ENCODE data around the gene PDE1C. TPM values are rescaled to one million over a fixed set of nuclear protein-coding genes. Genes with fewer than 3 reads are reported as not detected.
A peak's percentile ranks its signal among the peaks of the same experiment; 100 is the strongest.
"Not testable (repeated sequence)": the region's sequence is repeated elsewhere in the genome, so short reads cannot be mapped to it uniquely, and the experiment has no call there.

The PDE1C gene
- total RNA-seq, 1 donor from 2014 or later = 19.2 TPM

- FAIRE-seq (no peak), DNase-seq (ENCODE audit: low spot score in 2 of 2) (no peak)
These were observed 197.4 kb downstream of the PDE1C start for GRCh38 chr7:31872545-31873370.

GRCh38 chr7:31864646-31865045 is 205.6 kb downstream of the PDE1C start:
- DNase-seq (ENCODE audit: low spot score in 2 of 2) (no peak), FAIRE-seq (no peak)

DNA sequence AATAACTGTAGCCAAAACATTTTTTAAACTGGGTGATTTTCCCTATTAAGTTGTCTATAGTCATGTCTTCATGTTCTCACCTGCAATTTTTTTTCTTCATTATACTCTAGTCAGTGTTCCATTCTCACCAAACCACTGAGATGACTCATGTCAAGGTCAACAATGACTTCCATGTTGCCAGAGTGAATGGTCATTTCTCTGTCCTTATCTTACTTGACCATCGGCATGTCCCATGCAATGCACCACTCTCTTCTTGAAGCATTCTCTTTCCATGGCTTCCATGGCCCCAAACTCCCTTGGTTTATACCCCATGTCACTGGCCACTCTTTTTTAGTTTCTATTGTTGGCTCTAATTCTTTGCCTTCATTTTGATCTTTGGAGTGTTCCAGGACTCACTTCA is 209.3 kb downstream of the PDE1C start:
- FAIRE-seq = no peak
- DNase-seq (ENCODE audit: low spot score in 2 of 2) = no peak

DNA sequence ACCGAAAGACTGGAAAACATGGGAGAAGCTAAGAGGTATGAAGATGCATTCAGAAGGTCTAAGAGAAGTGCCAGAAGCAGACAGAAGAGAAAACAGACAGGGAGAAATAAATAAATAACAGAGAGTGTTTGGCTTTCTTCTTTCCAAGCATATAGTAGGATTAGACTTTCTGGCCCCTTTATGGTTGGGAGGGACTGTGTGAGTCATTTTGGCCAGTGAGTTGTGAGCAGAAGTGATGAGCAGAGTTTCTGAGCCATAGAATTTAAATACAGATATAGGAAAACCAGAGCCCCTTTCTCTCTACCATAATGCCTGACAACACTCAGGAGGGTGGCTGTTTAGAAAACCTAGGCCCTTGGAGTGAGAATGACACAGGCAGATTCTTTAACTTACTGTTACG is 212.2 kb downstream of the PDE1C start:
- no peak for DNase-seq (ENCODE audit: low spot score in 2 of 2)
- FAIRE-seq = no peak

DNA sequence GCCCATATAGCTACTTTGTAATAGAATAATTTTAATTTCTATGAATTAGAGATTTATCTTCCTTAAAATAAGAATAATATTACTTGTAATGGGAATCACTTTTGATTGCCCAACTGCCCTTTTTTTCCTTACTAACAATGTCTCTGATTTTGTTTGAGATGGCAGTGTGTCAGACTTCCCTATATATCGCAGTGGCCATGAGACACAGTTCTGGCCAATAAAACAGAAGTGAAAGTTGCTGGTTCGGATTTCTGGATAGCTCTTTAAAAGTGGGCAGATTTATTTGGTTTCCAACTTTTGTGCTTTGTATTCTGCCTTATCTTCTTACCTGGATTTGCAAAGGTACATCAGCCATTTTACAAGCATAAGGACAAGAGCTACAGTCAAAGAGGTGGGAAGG is 213.0 kb downstream of the PDE1C start:
- DNase-seq (ENCODE audit: low spot score in 2 of 2) (no peak), FAIRE-seq (no peak)

GRCh38 chr7:31856337-31856736 is 213.9 kb downstream of the PDE1C start:
- FAIRE-seq (no peak), DNase-seq (ENCODE audit: low spot score in 2 of 2) (no peak)

- FAIRE-seq = peak; percentile 97
- DNase-seq (ENCODE audit: low spot score in 2 of 2) = no peak
These were observed 214.7 kb downstream of the PDE1C start for GRCh38 chr7:31855530-31855929.

GRCh38 chr7:31853380-31853779 is 216.8 kb downstream of the PDE1C start:
- DNase-seq (ENCODE audit: low spot score in 2 of 2) = no peak
- FAIRE-seq = no peak

- FAIRE-seq = no peak
- DNase-seq (ENCODE audit: low spot score in 2 of 2) = no peak
These were observed 217.7 kb downstream of the PDE1C start for GRCh38 chr7:31852462-31852861.

- FAIRE-seq = no peak
- no peak for DNase-seq (ENCODE audit: low spot score in 2 of 2)
These were observed 219.1 kb downstream of the PDE1C start for GRCh38 chr7:31851119-31851518.

DNA sequence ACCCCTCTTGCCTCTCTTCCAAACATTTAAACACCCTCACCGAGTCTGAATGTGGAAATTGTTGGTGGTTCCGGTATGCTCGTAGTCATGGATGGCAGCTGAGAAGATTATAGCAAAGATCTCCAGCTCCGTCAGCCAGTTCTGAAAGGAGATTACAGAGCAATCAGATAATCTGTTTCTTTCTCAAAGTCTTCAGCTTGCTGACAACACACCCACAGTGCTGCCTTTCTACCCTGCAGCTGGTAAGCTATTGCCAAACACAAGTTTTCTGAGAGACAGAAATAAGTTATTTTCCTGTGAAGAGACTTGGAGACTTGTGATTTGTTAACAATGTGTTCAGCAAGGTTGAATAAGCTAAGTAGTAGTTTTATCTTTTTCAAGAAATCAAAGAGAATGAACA is 219.6 kb downstream of the PDE1C start:
- DNase-seq (ENCODE audit: low spot score in 2 of 2) = no peak
- FAIRE-seq = no peak

GRCh38 chr7:31850066-31850465 is 220.1 kb downstream of the PDE1C start:
- FAIRE-seq (no peak), DNase-seq (ENCODE audit: low spot score in 2 of 2) (no peak)

DNA sequence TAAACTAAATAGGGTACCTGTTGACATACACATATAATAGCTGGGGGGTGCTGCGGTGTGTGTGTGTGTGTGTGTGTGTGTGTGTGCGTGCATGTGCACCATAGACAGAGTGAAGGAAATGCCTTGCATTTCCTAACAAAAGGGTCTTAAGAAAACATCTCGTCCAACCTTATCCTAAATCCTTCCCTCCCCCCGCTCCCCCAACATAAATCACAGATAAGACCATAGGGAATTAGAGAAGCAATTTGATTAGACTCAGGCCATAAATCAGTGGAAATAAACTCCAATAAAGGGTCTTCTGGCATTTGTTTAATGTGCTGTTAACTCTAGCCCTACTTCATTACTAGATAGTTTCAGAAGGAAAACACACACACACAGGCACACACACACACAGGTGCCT is 234.7 kb downstream of the PDE1C start:
- FAIRE-seq (no peak), DNase-seq (ENCODE audit: low spot score in 2 of 2) (no peak)

DNA sequence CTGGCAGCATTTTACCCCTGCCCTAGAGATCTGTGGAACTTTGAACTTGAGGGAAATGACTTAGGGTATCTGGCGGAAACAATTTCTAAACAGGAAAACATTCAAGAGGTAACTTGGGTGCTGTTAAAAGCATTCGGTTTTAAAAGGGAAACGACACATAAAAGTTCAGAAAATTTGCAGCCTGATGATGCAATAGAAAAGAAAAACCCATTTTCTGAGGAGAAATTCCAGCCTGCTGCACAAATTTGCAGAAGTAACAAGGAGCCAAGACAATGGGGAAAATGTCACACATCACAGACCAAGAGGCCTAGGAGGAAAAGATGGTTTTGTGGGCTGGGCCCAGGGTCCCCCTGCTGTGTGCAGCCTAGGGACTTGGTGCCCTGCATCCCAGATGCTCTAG is 236.6 kb downstream of the PDE1C start:
- FAIRE-seq; DNase-seq (ENCODE audit: low spot score in 2 of 2): not testable (repeated sequence)

- DNase-seq (ENCODE audit: low spot score in 2 of 2) (no peak), FAIRE-seq (no peak)
These were observed 241.7 kb downstream of the PDE1C start for GRCh38 chr7:31828520-31828919.

- FAIRE-seq = no peak
These were observed 244.6 kb downstream of the PDE1C start for GRCh38 chr7:31825576-31825975.

DNA sequence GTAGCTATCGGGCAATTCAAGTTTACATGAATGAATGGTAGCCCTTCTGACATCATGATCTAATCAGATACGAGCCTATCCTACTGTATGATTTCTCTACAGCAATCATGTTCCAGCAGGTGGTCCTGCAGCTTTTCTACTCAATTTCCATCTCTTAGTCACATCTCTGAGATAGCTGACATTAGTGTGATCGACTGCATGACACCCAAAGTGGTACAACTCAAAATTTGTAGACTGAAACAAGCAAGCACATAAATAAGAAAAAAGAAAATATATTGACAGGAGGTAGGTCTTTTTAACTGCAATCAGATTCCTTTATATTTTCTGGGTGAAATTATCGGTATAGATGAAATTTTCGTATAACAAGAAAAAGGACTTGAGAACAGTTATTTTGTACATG is 251.2 kb downstream of the PDE1C start:
- DNase-seq (ENCODE audit: low spot score in 2 of 2) = no peak
- FAIRE-seq = no peak

More at GRCh38 chr7:31825576-31825975, 244.6 kb downstream of the PDE1C start:
- no peak for DNase-seq (ENCODE audit: low spot score in 2 of 2)

GRCh38 chr7:31816810-31817209 is 253.4 kb downstream of the PDE1C start:
- DNase-seq (ENCODE audit: low spot score in 2 of 2) = no peak
- no peak for FAIRE-seq

GRCh38 chr7:31815796-31816195 is 254.4 kb downstream of the PDE1C start:
- DNase-seq (ENCODE audit: low spot score in 2 of 2) (no peak), FAIRE-seq (no peak)

- no peak for DNase-seq (ENCODE audit: low spot score in 2 of 2)
- FAIRE-seq = no peak
These were observed 256.0 kb downstream of the PDE1C start for GRCh38 chr7:31814187-31814586.

GRCh38 chr7:31811650-31812461 is 258.4 kb downstream of the PDE1C start:
- FAIRE-seq (no peak), DNase-seq (ENCODE audit: low spot score in 2 of 2) (no peak)

Measured in frontal cortex (tissue), 4 donors.